Mesenchymal stem cell (in vitro differentiated cells and primary cell): Measurements from ENCODE around the gene DOK5.

Experiments
- DNase-seq: peaks from one replicate; pipeline ENCODE4 v3.0.0-alpha.2; 2013
- H2AFZ ChIP-seq: one replicate; pipeline ENCODE4 v1.6.1; 2013; ENCODE audit warnings: low read depth, mild to moderate bottlenecking, control low read depth, inconsistent platforms, low read length, moderate library complexity
- H2AK5ac ChIP-seq: 2 replicates; pipeline ENCODE4 v1.6.1; 2013; ENCODE audit warnings: low read length, moderate library complexity, mild to moderate bottlenecking, inconsistent platforms; ENCODE audit not compliant: severe bottlenecking
- H2BK120ac ChIP-seq: one replicate; pipeline ENCODE4 v1.6.1; 2013; ENCODE audit warnings: low read depth, mild to moderate bottlenecking, inconsistent platforms, low read length, moderate library complexity
- H2BK12ac ChIP-seq, 2 experiments: one replicate each; pipeline ENCODE4 v1.6.1; 2013; ENCODE audit warnings: inconsistent platforms in 2 of 2, low read length in 2 of 2, mild to moderate bottlenecking in 2 of 2, moderate library complexity in 2 of 2, control low read depth in 1 of 2
- H2BK15ac ChIP-seq: one replicate; pipeline ENCODE4 v1.6.1; 2013; ENCODE audit warnings: mild to moderate bottlenecking, low read depth, inconsistent platforms; ENCODE audit not compliant: poor library complexity, severe bottlenecking
- H2BK5ac ChIP-seq: 2 replicates; pipeline ENCODE4 v1.6.1; 2013; ENCODE audit warnings: low read depth, mild to moderate bottlenecking, low read length, control low read depth, inconsistent platforms; ENCODE audit not compliant: poor library complexity, severe bottlenecking
- H3K14ac ChIP-seq, 2 experiments: one replicate each; pipeline ENCODE4 v1.6.1; 2013; ENCODE audit warnings: inconsistent platforms in 2 of 2, low read length in 2 of 2, control low read depth in 1 of 2, mild to moderate bottlenecking in 1 of 2, moderate library complexity in 1 of 2
- H3K18ac ChIP-seq, 2 experiments: one replicate each; pipeline ENCODE4 v1.6.1; 2013; ENCODE audit warnings: inconsistent platforms in 2 of 2, low read length in 2 of 2, control low read depth in 1 of 2, low read depth in 1 of 2, mild to moderate bottlenecking in 1 of 2
- H3K23ac ChIP-seq, 2 experiments: one replicate each; pipeline ENCODE4 v1.6.1; 2013; ENCODE audit warnings: inconsistent platforms in 2 of 2, low read length in 2 of 2, mild to moderate bottlenecking in 2 of 2, moderate library complexity in 2 of 2, control low read depth in 1 of 2
- H3K27ac ChIP-seq: 2 replicates; pipeline ENCODE4 v1.5.1; 2013; ENCODE audit warnings: mild to moderate bottlenecking, moderate library complexity, low read length, control low read depth, inconsistent platforms; ENCODE audit not compliant: poor library complexity, severe bottlenecking
- H3K27me3 ChIP-seq, 2 experiments: 2 replicates each; pipeline versions ENCODE4 v1.6.1 to v1.7.0; 2013; ENCODE audit warnings: low read length in 2 of 2, mild to moderate bottlenecking in 2 of 2, moderate library complexity in 2 of 2, control low read depth in 1 of 2, inconsistent platforms in 1 of 2; ENCODE audit not compliant: control insufficient read depth in 1 of 2, insufficient read depth in 1 of 2
- H3K36me3 ChIP-seq, 2 experiments: 2 replicates each; pipeline versions ENCODE4 v1.6.1 to v1.7.0; 2013; ENCODE audit warnings: low read length in 2 of 2, control low read depth in 1 of 2, inconsistent platforms in 1 of 2, low read depth in 1 of 2, mild to moderate bottlenecking in 1 of 2; ENCODE audit not compliant: insufficient read depth in 2 of 2, control insufficient read depth in 1 of 2
- H3K4ac ChIP-seq, 2 experiments: one replicate each; pipeline ENCODE4 v1.6.1; 2013; ENCODE audit warnings: inconsistent platforms in 2 of 2, low read length in 2 of 2, mild to moderate bottlenecking in 2 of 2, moderate library complexity in 2 of 2, control low read depth in 1 of 2, low read depth in 1 of 2
- H3K4me1 ChIP-seq: 2 replicates; pipeline ENCODE4 v1.6.1; 2013; ENCODE audit warnings: low read depth, low read length, control low read depth; ENCODE audit not compliant: control insufficient read depth, insufficient read depth
- H3K4me2 ChIP-seq: 2 replicates; pipeline ENCODE4 v1.6.1; 2013; ENCODE audit warnings: low read length, mild to moderate bottlenecking, inconsistent platforms; ENCODE audit not compliant: poor library complexity, severe bottlenecking
- H3K4me3 ChIP-seq, 2 experiments: 2 replicates each; pipeline versions ENCODE4 v1.5.1 to v1.7.0; 2013; ENCODE audit warnings: low read length in 2 of 2, mild to moderate bottlenecking in 2 of 2, control low read depth in 1 of 2, low read depth in 1 of 2; ENCODE audit not compliant: insufficient read depth in 1 of 2
- H3K79me1 ChIP-seq: replicated peaks from 2 replicates; pipeline ENCODE4 v1.6.1; 2013; ENCODE audit warnings: mild to moderate bottlenecking, control low read depth, low read length, inconsistent platforms; ENCODE audit not compliant: poor library complexity, severe bottlenecking
- H3K9ac ChIP-seq: 2 replicates; pipeline ENCODE4 v1.7.0; 2013; ENCODE audit warnings: mild to moderate bottlenecking, low read length, moderate library complexity
- H3K9me3 ChIP-seq: 2 replicates; pipeline ENCODE4 v1.7.0; 2013; ENCODE audit warnings: mild to moderate bottlenecking, low read length; ENCODE audit not compliant: control insufficient read depth
- H4K8ac ChIP-seq: one replicate; pipeline ENCODE4 v1.6.1; 2013; ENCODE audit warnings: inconsistent platforms, mild to moderate bottlenecking, low read length, moderate library complexity
- H4K91ac ChIP-seq: one replicate; pipeline ENCODE4 v1.6.1; 2013; ENCODE audit warnings: mild to moderate bottlenecking, low read length, inconsistent platforms
- WGBS: methylation state at CpG from one replicate; pipeline ENCODE4 v1.1.7; 2013; ENCODE audit warnings: mixed read lengths; 5-methylcytosine and 5-hydroxymethylcytosine counted together

The DOK5 gene

DNA sequence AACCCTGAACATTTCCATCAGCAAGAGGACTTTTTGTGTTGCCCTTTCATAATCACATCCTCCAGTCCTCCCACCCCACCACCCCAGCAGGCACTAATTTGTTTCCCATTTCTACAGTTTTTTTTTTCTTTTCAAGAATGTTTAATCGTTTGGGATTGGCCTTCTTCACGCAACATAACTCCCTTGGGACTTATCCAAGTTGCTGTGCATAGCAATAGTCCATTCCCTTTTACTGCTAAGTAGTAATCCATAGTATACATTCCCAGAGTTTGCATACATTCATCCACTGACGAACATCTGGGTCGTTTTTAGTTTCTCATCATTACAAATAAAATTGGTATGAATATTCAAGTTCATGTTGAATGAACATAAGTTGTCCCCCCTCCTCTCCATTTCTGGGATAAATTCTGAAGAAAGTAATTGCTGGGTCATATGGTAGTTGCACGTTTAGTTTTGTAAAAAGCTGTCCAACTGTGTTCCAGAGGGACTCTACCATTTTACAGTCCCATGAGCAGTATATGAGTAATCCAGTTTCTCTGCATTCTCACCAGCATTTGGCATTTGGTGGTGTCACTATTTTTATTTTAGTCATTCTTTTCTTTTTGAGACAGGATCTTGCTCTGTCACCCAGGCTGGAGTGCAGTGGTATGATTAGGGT is 90.8 kb downstream of the DOK5 start:
- H3K27ac ChIP-seq = no peak overlapping the region

DNA sequence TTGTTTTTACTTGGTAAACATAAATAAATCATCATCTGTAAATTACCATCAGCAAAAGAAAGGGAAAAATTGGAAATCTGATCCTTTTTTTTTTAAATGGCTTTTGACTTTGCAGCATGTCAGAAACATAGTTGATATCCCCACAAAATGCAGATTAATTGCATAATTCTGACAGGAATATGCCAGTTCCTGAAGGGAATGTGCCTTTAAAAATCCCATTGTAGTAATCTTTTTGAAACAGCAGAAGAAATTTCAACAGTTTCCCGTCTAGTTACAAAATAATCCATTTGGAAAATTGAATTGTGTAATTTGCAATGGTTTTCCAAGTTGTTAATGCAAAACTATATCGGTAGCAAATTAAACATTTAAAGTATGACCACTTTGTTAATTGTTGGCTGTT is 95.2 kb downstream of the DOK5 start:
- Histone ChIP-seq H2BK120ac (no peak overlapping the region), H3K14ac (no peak overlapping the region), H3K36me3 (no peaks in the 10 kb centered on the region), H3K9ac (no peak overlapping the region), H3K23ac (no peak overlapping the region), H2BK5ac (no peak overlapping the region), H2BK12ac (no peak overlapping the region), H3K18ac (no peak overlapping the region), H3K27me3 (no peaks in the 10 kb centered on the region), H4K91ac (no peak overlapping the region), H3K4me3 (no peak overlapping the region), H3K9me3 (no peaks in the 10 kb centered on the region), H3K4me1 (no peaks in the 10 kb centered on the region), H3K4ac (no peak overlapping the region), H3K79me1 (no peaks in the 10 kb centered on the region), H3K4me2 (no peak overlapping the region), H2BK15ac (no peak overlapping the region), H3K27ac (no peak overlapping the region), H4K8ac (no peak overlapping the region), H2AK5ac (no peak overlapping the region), H2AFZ (no peak overlapping the region)
- no peak for DNase-seq
- WGBS = no CpG with 5 or more reads among the region's 2 CpGs

More for the DNA sequence above, 90.8 kb downstream of the DOK5 start:
- Histone ChIP-seq H3K4me2 (no peak overlapping the region), H2AFZ (no peak overlapping the region), H2BK5ac (no peak overlapping the region), H3K36me3 (peaks cover 0 to under 1% of the 10 kb centered on the region in 2 experiments), H4K8ac (no peak overlapping the region), H2BK12ac (no peak overlapping the region), H3K4ac (no peak overlapping the region), H3K23ac (no peak overlapping the region), H2BK15ac (no peak overlapping the region), H3K14ac (no peak overlapping the region), H2AK5ac (no peak overlapping the region), H3K4me1 (no peaks in the 10 kb centered on the region), H3K79me1 (no peaks in the 10 kb centered on the region), H3K27me3 (no peaks in the 10 kb centered on the region), H3K4me3 (no peak overlapping the region), H3K18ac (no peak overlapping the region), H3K9me3 (no peaks in the 10 kb centered on the region), H3K9ac (no peak overlapping the region), H2BK120ac (no peak overlapping the region), H4K91ac (no peak overlapping the region)
- WGBS = 81% methylated on average over 2 of the region's 5 CpGs
- no peak for DNase-seq

DNA sequence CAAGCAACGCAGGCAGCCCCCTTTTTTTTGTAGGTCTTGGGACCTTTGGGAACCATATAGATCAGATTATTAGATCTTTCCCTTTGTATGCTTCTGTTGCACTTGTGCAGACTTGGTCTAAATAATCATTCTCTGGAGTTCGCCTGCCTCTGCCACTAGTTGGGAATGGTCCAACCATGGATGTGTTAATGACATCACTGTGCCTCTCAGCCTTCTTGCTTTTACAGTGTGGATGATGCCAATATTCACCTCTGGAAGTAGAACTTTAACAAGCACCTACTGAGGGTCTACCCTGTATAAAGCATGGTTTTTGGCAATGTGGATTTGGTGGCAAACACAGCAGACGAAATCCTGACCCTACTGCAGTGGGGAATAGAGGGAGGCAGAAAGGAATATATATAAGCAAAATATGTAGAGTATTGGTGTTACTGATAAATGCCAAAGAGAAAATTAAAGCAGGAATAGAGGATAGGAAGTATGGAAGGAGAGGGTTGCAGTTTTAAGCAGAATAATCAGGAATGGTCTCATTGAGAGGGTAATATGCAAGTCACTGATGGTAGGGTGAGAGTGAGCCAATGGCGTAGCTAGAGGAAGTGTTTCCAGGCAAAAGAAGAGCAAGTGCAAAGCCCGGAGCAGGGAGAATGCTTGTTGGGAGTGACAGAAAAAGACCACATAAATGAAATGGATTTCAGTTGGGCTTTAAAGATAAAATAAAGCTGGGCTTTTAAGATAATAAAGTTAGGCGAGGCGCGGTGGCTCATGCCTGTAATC is 97.5 kb downstream of the DOK5 start:
- Histone ChIP-seq H2BK120ac (no peak overlapping the region), H3K4me3 (no peak overlapping the region)
- WGBS = 84% methylated on average over 8 of the region's 8 CpGs

DNA sequence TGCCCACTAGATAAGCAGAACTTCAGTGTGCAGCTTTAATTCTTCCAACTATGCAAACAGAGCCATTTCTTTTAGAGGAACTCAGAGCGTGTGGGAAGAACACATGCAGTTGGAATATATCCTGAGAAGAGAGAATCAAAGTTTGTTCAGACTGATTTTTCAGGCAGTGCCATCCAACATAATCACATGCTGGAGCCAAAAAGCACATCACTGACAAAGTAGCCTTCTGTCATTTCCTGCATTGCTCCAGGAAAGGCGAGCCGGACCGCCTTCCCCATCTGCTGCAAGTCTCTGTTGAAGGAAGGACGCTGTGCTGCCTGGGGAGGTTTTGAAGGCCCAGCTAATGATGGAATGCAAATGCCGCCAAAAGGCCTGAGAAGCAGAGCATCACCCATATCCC is 98.4 kb downstream of the DOK5 start:
- Histone ChIP-seq H3K18ac (no peak overlapping the region), H3K23ac (no peak overlapping the region), H3K27ac (no peak overlapping the region), H3K14ac (no peak overlapping the region), H2BK12ac (no peak overlapping the region), H3K4me2 (no peak overlapping the region), H3K4me3 (no peak overlapping the region), H3K36me3 (no peaks in the 10 kb centered on the region), H2BK120ac (no peak overlapping the region), H2BK5ac (no peak overlapping the region), H3K4me1 (no peaks in the 10 kb centered on the region), H3K27me3 (no peaks in the 10 kb centered on the region), H4K8ac (no peak overlapping the region), H3K4ac (no peak overlapping the region), H3K9ac (no peak overlapping the region), H3K79me1 (no peaks in the 10 kb centered on the region), H3K9me3 (no peaks in the 10 kb centered on the region), H2AFZ (no peak overlapping the region), H2BK15ac (no peak overlapping the region), H4K91ac (no peak overlapping the region), H2AK5ac (no peak overlapping the region)
- no peak for DNase-seq
- 82% methylated on average over 5 of the region's 6 CpGs for WGBS

More for the DNA sequence above, 97.5 kb downstream of the DOK5 start:
- H4K8ac ChIP-seq = no peak overlapping the region
- H2BK5ac ChIP-seq = no peak overlapping the region
- no peak overlapping the region for H3K4me2 ChIP-seq
- no peak overlapping the region for H2BK12ac ChIP-seq
- H3K4ac ChIP-seq = no peak overlapping the region
- DNase-seq = no peak
- no peak overlapping the region for H3K9ac ChIP-seq
- H2AFZ ChIP-seq = no peak overlapping the region
- H3K4me1 ChIP-seq = no peaks in the 10 kb centered on the region
- no peaks in the 10 kb centered on the region for H3K27me3 ChIP-seq
- H3K14ac ChIP-seq = no peak overlapping the region
- no peak overlapping the region for H3K23ac ChIP-seq
- no peak overlapping the region for H3K18ac ChIP-seq
- no peaks in the 10 kb centered on the region for H3K36me3 ChIP-seq
- no peaks in the 10 kb centered on the region for H3K9me3 ChIP-seq
- H3K79me1 ChIP-seq = no peaks in the 10 kb centered on the region
- no peak overlapping the region for H2BK15ac ChIP-seq
- no peak overlapping the region for H3K27ac ChIP-seq
- no peak overlapping the region for H4K91ac ChIP-seq
- H2AK5ac ChIP-seq = no peak overlapping the region
